H9 (cell line): ENCODE measurements around the gene MALRD1. TPM values are rescaled to one million over a fixed set of nuclear protein-coding genes. Genes with fewer than 3 reads are reported as not detected.

Experiments used
- DNase-seq: peaks from one replicate; pipeline ENCODE4 v3.0.0-alpha.2; 2017
- H2AFZ ChIP-seq: one replicate; pipeline ENCODE4 v1.6.1; 2013; ENCODE audit warnings: mild to moderate bottlenecking, low read length, control low read depth, moderate library complexity
- H2AK5ac ChIP-seq: 2 replicates; pipeline ENCODE4 v1.6.1; 2013; ENCODE audit warnings: low read length, control low read depth, mixed read lengths; ENCODE audit not compliant: insufficient read length
- H2BK120ac ChIP-seq: one replicate; pipeline ENCODE4 v1.6.1; 2013; ENCODE audit warnings: low read depth, mild to moderate bottlenecking, low read length, control low read depth, inconsistent platforms; ENCODE audit not compliant: poor library complexity, severe bottlenecking
- H2BK12ac ChIP-seq: 2 replicates; pipeline ENCODE4 v1.6.1; 2013; ENCODE audit warnings: low read length, control low read depth, mixed read lengths, low read depth; ENCODE audit not compliant: insufficient read length
- H2BK15ac ChIP-seq: 2 replicates; pipeline ENCODE4 v1.6.1; 2013; ENCODE audit warnings: low read depth, low read length, control low read depth
- H2BK20ac ChIP-seq: one replicate; pipeline ENCODE4 v1.6.1; 2013; ENCODE audit warnings: low read depth, mild to moderate bottlenecking, low read length, control low read depth, inconsistent platforms; ENCODE audit not compliant: poor library complexity, severe bottlenecking
- H2BK5ac ChIP-seq: 2 replicates; pipeline ENCODE4 v1.6.1; 2013; ENCODE audit warnings: low read length, control low read depth, mixed read lengths; ENCODE audit not compliant: insufficient read length
- H3K14ac ChIP-seq: 2 replicates; pipeline ENCODE4 v1.6.1; 2013; ENCODE audit warnings: low read length, control low read depth; ENCODE audit not compliant: insufficient read depth
- H3K18ac ChIP-seq: 2 replicates; pipeline ENCODE4 v1.6.1; 2013; ENCODE audit warnings: low read depth, mild to moderate bottlenecking, mixed read lengths, low read length, control low read depth; ENCODE audit not compliant: insufficient read length
- H3K23ac ChIP-seq: 2 replicates; pipeline ENCODE4 v1.6.1; 2013; ENCODE audit warnings: low read length, control low read depth, mixed read lengths, low read depth; ENCODE audit not compliant: insufficient read length
- H3K23me2 ChIP-seq: 2 replicates; pipeline ENCODE4 v1.6.1; 2013; ENCODE audit warnings: low read depth, mild to moderate bottlenecking, mixed read lengths, low read length, control low read depth; ENCODE audit not compliant: insufficient read length, poor library complexity, severe bottlenecking
- H3K27ac ChIP-seq: 2 replicates; pipeline ENCODE4 v1.5.1; 2013; ENCODE audit warnings: low read length, control low read depth, mixed read lengths, low read depth; ENCODE audit not compliant: insufficient read length
- H3K27me3 ChIP-seq: 2 replicates; pipeline ENCODE4 v1.6.1; 2013; ENCODE audit warnings: low read length, control low read depth, inconsistent platforms; ENCODE audit not compliant: insufficient read depth
- H3K4ac ChIP-seq: 2 replicates; pipeline ENCODE4 v1.6.1; 2013; ENCODE audit warnings: low read depth, mild to moderate bottlenecking, control low read depth, inconsistent platforms, low read length, moderate library complexity
- H3K4me1 ChIP-seq: 2 replicates; pipeline ENCODE4 v1.6.1; 2013; ENCODE audit warnings: low read length, control low read depth, inconsistent platforms; ENCODE audit not compliant: insufficient read depth
- H3K4me2 ChIP-seq: 2 replicates; pipeline ENCODE4 v1.6.1; 2013; ENCODE audit warnings: low read length, control low read depth, mixed read lengths; ENCODE audit not compliant: insufficient read length, insufficient read depth
- H3K56ac ChIP-seq: 2 replicates; pipeline ENCODE4 v1.6.1; 2013; ENCODE audit warnings: low read depth, mild to moderate bottlenecking, mixed read lengths, low read length, control low read depth; ENCODE audit not compliant: insufficient read length
- H3K79me1 ChIP-seq: 2 replicates; pipeline ENCODE4 v1.6.1; 2013; ENCODE audit warnings: low read depth, mild to moderate bottlenecking, moderate library complexity, low read length, control low read depth, inconsistent platforms; ENCODE audit not compliant: insufficient read depth, poor library complexity, severe bottlenecking
- H3K79me2 ChIP-seq: 2 replicates; pipeline ENCODE4 v1.6.1; 2013; ENCODE audit warnings: low read length, control low read depth, inconsistent platforms; ENCODE audit not compliant: insufficient read depth
- H3K9ac ChIP-seq: 2 replicates; pipeline ENCODE4 v1.6.1; 2013; ENCODE audit warnings: low read length, control low read depth, mixed read lengths; ENCODE audit not compliant: insufficient read length; ENCODE audit errors: extremely low read depth
- H3K9me3 ChIP-seq: one replicate; pipeline ENCODE4 v1.6.1; 2013; ENCODE audit warnings: low read depth, low read length, inconsistent platforms; ENCODE audit not compliant: control insufficient read depth
- H3T11ph ChIP-seq: one replicate; pipeline ENCODE4 v1.6.1; 2013; ENCODE audit warnings: mild to moderate bottlenecking, low read length, control low read depth, inconsistent platforms
- H4K20me1 ChIP-seq: one replicate; pipeline ENCODE4 v1.6.1; 2013; ENCODE audit not compliant: control insufficient read depth, insufficient read length, insufficient read depth
- H4K5ac ChIP-seq: 2 replicates; pipeline ENCODE4 v1.6.1; 2013; ENCODE audit warnings: low read depth, mild to moderate bottlenecking, mixed read lengths, low read length, control low read depth; ENCODE audit not compliant: insufficient read length
- H4K8ac ChIP-seq: replicated peaks from 2 replicates; pipeline ENCODE4 v1.6.1; 2013; ENCODE audit warnings: low read length, control low read depth, mixed read lengths, low read depth; ENCODE audit not compliant: insufficient read length
- H4K91ac ChIP-seq: 2 replicates; pipeline ENCODE4 v1.6.1; 2013; ENCODE audit warnings: low read depth, mild to moderate bottlenecking, moderate library complexity, mixed read lengths, low read length, control low read depth; ENCODE audit not compliant: insufficient read length
- H3K27ac Mint-ChIP-seq, 3 experiments: 2 replicates in 2 of 3; 3 replicates in 1 of 3; pipeline ENCODE4 v1.8.0; 2020 to 2021; ENCODE audit warnings: mixed read lengths in 3 of 3, mild to moderate bottlenecking in 1 of 3, moderate library complexity in 1 of 3
- H3K27me3 Mint-ChIP-seq: 2 replicates; pipeline ENCODE4 v1.8.0; 2021; ENCODE audit warnings: low read depth, mild to moderate bottlenecking, moderate library complexity, mixed read lengths
- H3K36me3 Mint-ChIP-seq, 3 experiments: 2 replicates in 2 of 3; 3 replicates in 1 of 3; pipeline ENCODE4 v1.8.0; 2020 to 2021; ENCODE audit warnings: low read depth in 3 of 3, mixed read lengths in 3 of 3; ENCODE audit not compliant: insufficient read depth in 1 of 3
- H3K4me1 Mint-ChIP-seq, 2 experiments: 2 replicates each; pipeline ENCODE4 v1.8.0; 2020; ENCODE audit warnings: mixed read lengths in 2 of 2
- H3K4me3 Mint-ChIP-seq, 2 experiments: 2 replicates in 1 of 2; 3 replicates in 1 of 2; pipeline ENCODE4 v1.8.0; 2020 to 2021; ENCODE audit warnings: mild to moderate bottlenecking in 2 of 2, mixed read lengths in 2 of 2, moderate library complexity in 1 of 2
- H3K9me3 Mint-ChIP-seq, 2 experiments: 2 replicates in 1 of 2; 3 replicates in 1 of 2; pipeline ENCODE4 v1.8.0; 2020; ENCODE audit warnings: mild to moderate bottlenecking in 2 of 2, mixed read lengths in 2 of 2, moderate library complexity in 1 of 2
- WGBS: extraction: QIAGEN DNeasy Blood & Tissue Kit; methylation state at CpG from one replicate; pipeline ENCODE4 v1.1.7; 2013; ENCODE audit warnings: missing lambda C conversion rate, low lambda C conversion rate, mixed read lengths; ENCODE audit not compliant: insufficient read length; ENCODE audit errors: extremely low coverage; 5-methylcytosine and 5-hydroxymethylcytosine counted together
- total RNA-seq: library from RNA; stranded (reverse); gene quantifications from 2 replicates; pipeline ENCODE4 v1.2.1, GENCODE V29; 2021
- TF ChIP-seq, protein P1 (sequence below): fragments of 200-600 bp; sonication (generic); conservative IDR thresholded peaks from 3 replicates; pipeline ENCODE4 v1.8.0; 2021; ENCODE audit warnings: antibody characterized with exemption, mild to moderate bottlenecking

Gene MALRD1
- total RNA-seq, 1 experiment from 2014 or later: 0.20 TPM

DNA sequence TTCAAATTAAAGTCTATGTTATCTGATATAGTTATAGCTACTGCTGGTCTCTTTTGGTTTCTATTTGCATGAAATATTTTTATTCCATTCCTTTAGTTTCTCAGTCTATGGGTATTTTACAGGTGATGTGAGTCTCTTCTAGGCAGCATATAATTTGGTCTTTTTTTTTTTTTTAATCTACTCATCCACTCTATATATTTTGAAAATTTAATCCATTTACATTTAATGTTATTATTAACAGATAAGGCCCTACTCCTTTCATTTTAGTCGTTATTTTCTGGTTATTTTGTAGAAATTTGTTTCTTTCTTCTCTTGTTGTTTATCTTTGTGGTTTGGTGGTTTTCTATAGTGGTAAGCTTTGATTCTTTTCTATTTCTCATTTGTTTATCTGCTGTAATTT is 58.8 kb downstream of the MALRD1 start:
- no CpG with 5 or more reads among the region's 1 CpG for WGBS
- Histone ChIP-seq H3K27me3 (no peaks in the 10 kb centered on the region), H2BK5ac (no peak overlapping the region), H3K4me2 (no peak overlapping the region), H3K23ac (no peak overlapping the region), H3K56ac (no peak overlapping the region), H3K23me2 (no peaks in the 10 kb centered on the region), H2AFZ (no peak overlapping the region), H2BK120ac (no peak overlapping the region), H3K9ac (no peak overlapping the region), H3K4ac (no peak overlapping the region), H4K8ac (no peak overlapping the region), H3K14ac (no peak overlapping the region), H4K20me1 (no peaks in the 10 kb centered on the region), H2BK15ac (no peak overlapping the region), H4K91ac (no peak overlapping the region), H3T11ph (no peak overlapping the region), H3K18ac (no peak overlapping the region), H2AK5ac (no peak overlapping the region), H4K5ac (no peak overlapping the region), H3K9me3 (no peaks in the 10 kb centered on the region), H3K79me2 (no peaks in the 10 kb centered on the region), H2BK12ac (no peak overlapping the region), H3K79me1 (no peaks in the 10 kb centered on the region), H3K4me1 (peaks cover 9% of the 10 kb centered on the region), H3K27ac (no peak overlapping the region), H2BK20ac (no peak overlapping the region)
- Mint-ChIP-seq H3K4me1 (peaks cover 22 to 23% of the 10 kb centered on the region in 2 experiments), H3K4me3 (no peak overlapping the region), H3K36me3 (peaks cover 4 to 27% (median 6%) of the 10 kb centered on the region in 3 experiments; a peak in 5 of 7 replicates), H3K27me3 (no peaks in the 10 kb centered on the region), H3K9me3 (peaks cover 21 to 28% of the 10 kb centered on the region in 2 experiments), H3K27ac (no peak overlapping the region)
- DNase-seq: no peak
- TF ChIP-seq, protein P1, sequence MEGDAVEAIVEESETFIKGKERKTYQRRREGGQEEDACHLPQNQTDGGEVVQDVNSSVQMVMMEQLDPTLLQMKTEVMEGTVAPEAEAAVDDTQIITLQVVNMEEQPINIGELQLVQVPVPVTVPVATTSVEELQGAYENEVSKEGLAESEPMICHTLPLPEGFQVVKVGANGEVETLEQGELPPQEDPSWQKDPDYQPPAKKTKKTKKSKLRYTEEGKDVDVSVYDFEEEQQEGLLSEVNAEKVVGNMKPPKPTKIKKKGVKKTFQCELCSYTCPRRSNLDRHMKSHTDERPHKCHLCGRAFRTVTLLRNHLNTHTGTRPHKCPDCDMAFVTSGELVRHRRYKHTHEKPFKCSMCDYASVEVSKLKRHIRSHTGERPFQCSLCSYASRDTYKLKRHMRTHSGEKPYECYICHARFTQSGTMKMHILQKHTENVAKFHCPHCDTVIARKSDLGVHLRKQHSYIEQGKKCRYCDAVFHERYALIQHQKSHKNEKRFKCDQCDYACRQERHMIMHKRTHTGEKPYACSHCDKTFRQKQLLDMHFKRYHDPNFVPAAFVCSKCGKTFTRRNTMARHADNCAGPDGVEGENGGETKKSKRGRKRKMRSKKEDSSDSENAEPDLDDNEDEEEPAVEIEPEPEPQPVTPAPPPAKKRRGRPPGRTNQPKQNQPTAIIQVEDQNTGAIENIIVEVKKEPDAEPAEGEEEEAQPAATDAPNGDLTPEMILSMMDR: no peak
